K562 (cell line): ENCODE results near the gene RFC2. TPM values are rescaled to one million over a fixed set of nuclear protein-coding genes. Genes with fewer than 3 reads are reported as not detected.

ENCODE experiments used
- ARHGAP35 ChIP-seq: fragments of 450-650 bp; IDR thresholded peaks from 2 replicates; pipeline ENCODE4 v1.6.1; 2018; ENCODE audit not compliant: partially characterized antibody
- ARNT ChIP-seq, 2 experiments: fragments of 450-650 bp; IDR thresholded peaks; 2 replicates each; pipeline ENCODE4 v1.6.1; 2016; ENCODE audit warnings: mild to moderate bottlenecking in 1 of 2
- HCFC1 ChIP-seq: IDR thresholded peaks from 2 replicates; pipeline ENCODE4 v1.6.1; 2012; ENCODE audit warnings: low read depth, low read length, improper control_type of control experiment
- MAX ChIP-seq: sonication (generic); formaldehyde crosslinking; IDR thresholded peaks from 2 replicates; pipeline ENCODE4 v1.9.0; 2022; ENCODE audit warnings: mild to moderate bottlenecking, missing genetic modification reagents
- MED1 ChIP-seq: sonication (generic); formaldehyde crosslinking; IDR thresholded peaks from 2 replicates; pipeline ENCODE4 v1.8.1; 2023; ENCODE audit warnings: missing genetic modification reagents, borderline replicate concordance
- MEF2A ChIP-seq: IDR thresholded peaks from 2 replicates; pipeline ENCODE4 v1.6.1; 2011; ENCODE audit warnings: low read depth, mild to moderate bottlenecking, low read length, moderate library complexity; ENCODE audit not compliant: control insufficient read depth
- NONO ChIP-seq, 2 experiments: fragments of 200-400 bp in 1 of 2; fragments of 450-650 bp in 1 of 2; formaldehyde crosslinking in 1 of 2; IDR thresholded peaks; 2 replicates each; pipeline ENCODE4 v1.6.1; 2017; ENCODE audit warnings: low read depth in 2 of 2, mild to moderate bottlenecking in 2 of 2, moderate library complexity in 2 of 2, low read length in 1 of 2
- RHOXF2B ChIP-seq: fragments of 250-450 bp; sonication (Bioruptor Pico); conservative IDR thresholded peaks from 2 replicates; pipeline ENCODE4 v1.5.1; 2021
- UBTF ChIP-seq, 2 experiments: IDR thresholded peaks; 2 replicates each; pipeline ENCODE4 v1.6.1; 2012; ENCODE audit warnings: improper control_type of control experiment in 2 of 2, low read depth in 2 of 2, low read length in 2 of 2, borderline replicate concordance in 1 of 2
- XRCC4 ChIP-seq: IDR thresholded peaks from one replicate; pipeline ENCODE4 v1.6.1; 2011; ENCODE audit not compliant: insufficient read depth, insufficient read length; ENCODE audit errors: extremely low read depth
- ZBTB43 ChIP-seq: sonication (generic); formaldehyde crosslinking; IDR thresholded peaks from 2 replicates; pipeline ENCODE4 v1.8.0; 2023; ENCODE audit warnings: mild to moderate bottlenecking, missing genetic modification reagents
- ZBTB5 ChIP-seq: fragments of 450-650 bp; IDR thresholded peaks from 2 replicates; pipeline ENCODE4 v1.6.1; 2017; ENCODE audit warnings: antibody characterized with exemption
- ZNF318 ChIP-seq, 2 experiments: fragments of 450-650 bp; IDR thresholded peaks; 2 replicates each; pipeline ENCODE4 v1.6.1; 2016; ENCODE audit warnings: mild to moderate bottlenecking in 2 of 2, borderline replicate concordance in 1 of 2, low read depth in 1 of 2, moderate library complexity in 1 of 2
- polyA plus RNA-seq, 8 experiments: library from polyadenylated mRNA; depleted of rRNA in 4 of 8; stranded (reverse) in 5 of 8; unstranded in 3 of 8; fragments of >200 nt; fragmentation: Nextera tagmentation in 2 of 8; fragmentation: Illumina TruSeq in 1 of 8; extraction: Ambion mirVana in 2 of 8; extraction: Trizol in 1 of 8; gene quantifications; 2 replicates each; pipeline versions ENCODE4 v1.2.1 to v1.2.3, GENCODE V29; 2011 to 2014; ENCODE audit warnings: inconsistent platforms in 1 of 8, missing spikeins in 1 of 8
- total RNA-seq, 7 experiments: library from RNA; depleted of rRNA in 6 of 7; stranded (reverse); fragments of >200 nt in 6 of 7; fragmentation: Illumina TruSeq in 2 of 7; extraction: Trizol in 2 of 7; gene quantifications; 2 replicates each; pipeline versions ENCODE4 v1.2.1 to v1.2.3, GENCODE V29; 2011 to 2021; ENCODE audit warnings: low replicate concordance in 1 of 7

The RFC2 gene
- total and polyA plus RNA-seq, 9 of the 15 experiments (the other 6 are each of a cell fraction or from before 2014, with no cell fraction given) = 32.5 to 161 (median 102) TPM

GRCh38 chr7:74206589-74207120, 47.5 kb downstream of the RFC2 start (continued):
- TF ChIP-seq ARHGAP35 = no peak
- TF ChIP-seq XRCC4 = no peak
- no peak for TF ChIP-seq RHOXF2B (CRISPR knock-in tag)
- peak; percentile 21; the same call in 1 of the 2 replicates for TF ChIP-seq HCFC1
- TF ChIP-seq ZBTB43 (CRISPR knock-in tag) = no peak
- no peak for TF ChIP-seq ZNF318 (IDR thresholded peaks at IDR 0.05; ENCODE audit: borderline replicate concordance in 1 of 2, low read depth in 1 of 2)
- no peak for TF ChIP-seq NONO (IDR thresholded peaks at IDR 0.05; ENCODE audit: low read depth in 2 of 2, low read length in 1 of 2)
- no peak for TF ChIP-seq MEF2A
- peak; percentile 44; the same call in 1 of the 2 replicates for TF ChIP-seq MAX (CRISPR knock-in tag)
- TF ChIP-seq MED1 (CRISPR knock-in tag) = no peak
- TF ChIP-seq ARNT (IDR thresholded peaks at IDR 0.05) = no peak
- TF ChIP-seq ZBTB5 = no peak
- TF ChIP-seq UBTF (IDR thresholded peaks at IDR 0.05; ENCODE audit: borderline replicate concordance in 1 of 2, low read depth in 2 of 2, low read length in 2 of 2) = 0 out of 4 replicates have a peak, but pooled peaks have one; percentile 33 to 37
